Measurements from ENCODE around the gene C11orf24. TPM values are rescaled to one million over a fixed set of nuclear protein-coding genes. Genes with fewer than 3 reads are reported as not detected.
A peak's percentile ranks its signal among the peaks of the same experiment; 100 is the strongest.

The C11orf24 gene
- total and polyA plus RNA-seq, 9 of the 15 experiments (the other 6 are each of a cell fraction or from before 2014, with no cell fraction given), result 2.0 to 65.2 (median 32.5) TPM

- Histone ChIP-seq H3K4me1 (replicated peaks in 1 of 2; ENCODE audit: control insufficient read depth in 2 of 2, insufficient read depth in 2 of 2, low read length in 2 of 2) (peaks cover 12 to 49% of the 10 kb centered on the region in 2 experiments), H3K4me3 (peak overlapping the region; percentile 82), H3K27ac (ENCODE audit: extremely low read depth, low read depth, low read length) (peak overlapping the region; percentile 90), H2AFZ (ENCODE audit: low read depth, low read length) (peak overlapping the region; percentile 77), H3K9me1 (ENCODE audit: control insufficient read depth, insufficient read depth, low read length) (peaks cover 5% of the 10 kb centered on the region), H3K4me2 (ENCODE audit: insufficient read depth, low read length) (peak overlapping the region; percentile 88), H3K36me3 (ENCODE audit: control insufficient read depth, insufficient read depth, low read length) (no peaks in the 10 kb centered on the region; the same call in 2 of the 3 replicates), H4K20me1 (replicated peaks; ENCODE audit: control insufficient read depth, insufficient read depth, low read length) (peaks cover 10% of the 10 kb centered on the region), H3K9me3 (replicated peaks; ENCODE audit: control insufficient read depth, insufficient read depth, low read depth, low read length) (peaks cover 1% of the 10 kb centered on the region; the same call in 1 of the 2 replicates), H3K79me2 (ENCODE audit: control insufficient read depth, insufficient read depth, low read length) (peaks cover 61% of the 10 kb centered on the region), H3K27me3 (ENCODE audit: control insufficient read depth in 2 of 2, insufficient read depth in 2 of 2, low read length in 2 of 2) (no peaks in the 10 kb centered on the region), H3K9ac (ENCODE audit: insufficient read depth in 1 of 2, low read depth in 2 of 2, low read length in 2 of 2) (peak overlapping the region; percentile 78 to 98)
- TSS peak; percentile 73 for BruUV-seq (replicated peaks)
- intact Hi-C loops (cut with micrococcal nuclease) (no loop called here), in situ Hi-C loops (cut with MboI) (no loop called here)
- CTCF ChIA-PET (ENCODE audit: low intra/inter-chr PET ratio), result no interaction called here
- POLR2A ChIA-PET, result interaction anchor here (0.6 to 1.9 kb wide), 12 partner anchors 11 to 1649 kb away, joined by 3 to 14 read pairs (median 4); partner anchors contain the start of genes C11orf24 and NUDT8
- under 1% methylated on average over 25 of the region's 27 CpGs for WGBS (ENCODE audit: insufficient coverage, low coverage, missing lambda C conversion rate)
- peak; percentile 74 for ATAC-seq
- FAIRE-seq, result peak; percentile 67
- peak; percentile 40 to 72 (median 55) for DNase-seq (ENCODE audit: extremely low read depth in 1 of 4, low spot score in 3 of 4)
- TF ChIP-seq DACH1 (IDR thresholded peaks at IDR 0.05; ENCODE audit: partially characterized antibody) (no peak), GABPA (tag; conservative IDR thresholded peaks at IDR 0.05; ENCODE audit: low read depth) (0 out of 2 replicates have a peak, but pooled peaks have one; percentile 15), FOS (IDR thresholded peaks at IDR 0.05; ENCODE audit: extremely low read depth, insufficient read length) (no peak), BHLHE40 (IDR thresholded peaks at IDR 0.05; ENCODE audit: low read length) (0 out of 2 replicates have a peak, but pooled peaks have one; percentile 20), TEAD1 (CRISPR knock-in tag; IDR thresholded peaks at IDR 0.05) (no peak), NR2C2 (CRISPR knock-in tag; IDR thresholded peaks at IDR 0.05) (no peak), NR2C2 (tag; IDR thresholded peaks at IDR 0.05) (peak; percentile 42; the same call in 1 of the 2 replicates), ZNF740 (CRISPR knock-in tag; IDR thresholded peaks at IDR 0.05) (0 out of 2 replicates have a peak, but pooled peaks have one; percentile 54), ZNF740 (tag; IDR thresholded peaks at IDR 0.05) (no peak), SP1 (CRISPR knock-in tag; IDR thresholded peaks at IDR 0.05) (0 out of 2 replicates have a peak, but pooled peaks have one; percentile 30), ZFX (CRISPR knock-in tag; IDR thresholded peaks at IDR 0.05) (peak; percentile 50; the same call in 1 of the 2 replicates), ZNF551 (CRISPR knock-in tag; IDR thresholded peaks at IDR 0.05) (no peak), ZNF175 (CRISPR knock-in tag; IDR thresholded peaks at IDR 0.05; ENCODE audit: low read depth) (0 out of 2 replicates have a peak, but pooled peaks have one; percentile 57), FOXA1 (IDR thresholded peaks at IDR 0.05; ENCODE audit: borderline replicate concordance) (no peak), RBFOX2 (IDR thresholded peaks at IDR 0.05; ENCODE audit: low read depth, low read length) (peak; percentile 63), ZNF143 (CRISPR knock-in tag; IDR thresholded peaks at IDR 0.05) (no peak), NFRKB (IDR thresholded peaks at IDR 0.05; ENCODE audit: low read depth) (0 out of 2 replicates have a peak, but pooled peaks have one; percentile 17), SMAD2 (IDR thresholded peaks at IDR 0.05; ENCODE audit: low read depth, low read length) (no peak)
- TF ChIP-seq, protein P1, sequence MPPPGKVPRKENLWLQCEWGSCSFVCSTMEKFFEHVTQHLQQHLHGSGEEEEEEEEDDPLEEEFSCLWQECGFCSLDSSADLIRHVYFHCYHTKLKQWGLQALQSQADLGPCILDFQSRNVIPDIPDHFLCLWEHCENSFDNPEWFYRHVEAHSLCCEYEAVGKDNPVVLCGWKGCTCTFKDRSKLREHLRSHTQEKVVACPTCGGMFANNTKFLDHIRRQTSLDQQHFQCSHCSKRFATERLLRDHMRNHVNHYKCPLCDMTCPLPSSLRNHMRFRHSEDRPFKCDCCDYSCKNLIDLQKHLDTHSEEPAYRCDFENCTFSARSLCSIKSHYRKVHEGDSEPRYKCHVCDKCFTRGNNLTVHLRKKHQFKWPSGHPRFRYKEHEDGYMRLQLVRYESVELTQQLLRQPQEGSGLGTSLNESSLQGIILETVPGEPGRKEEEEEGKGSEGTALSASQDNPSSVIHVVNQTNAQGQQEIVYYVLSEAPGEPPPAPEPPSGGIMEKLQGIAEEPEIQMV (tag; conservative IDR thresholded peaks at IDR 0.05; ENCODE audit: low read depth), result peak; percentile 74
These were observed 42.7 kb upstream of the C11orf24 start for GRCh38 chr11:68314203-68315170.
